A549 (cell line): ENCODE measurements around the gene VN1R5. TPM values are rescaled to one million over a fixed set of nuclear protein-coding genes. Genes with fewer than 3 reads are reported as not detected.
A peak's percentile ranks its signal among the peaks of the same experiment; 100 is the strongest.
"Not testable (repeated sequence)": the region's sequence is repeated elsewhere in the genome, so short reads cannot be mapped to it uniquely, and the experiment has no call there.

Experiments
- ATAC-seq, 2 experiments: fragments of 200-7000 bp in 1 of 2; fragments of >200 bp in 1 of 2; cut with Nextera tagmentation in 1 of 2; cut with Tn5 transposase in 1 of 2; 3 replicates each; pipeline versions ENCODE4 v1.8.0 to v1.9.1; 2018 to 2020; ENCODE audit warnings: mild to moderate bottlenecking in 1 of 2, moderate library complexity in 1 of 2
- CTCF ChIA-PET: fragments of 300-600 bp; sonication (Branson Sonifier 250); formaldehyde crosslinking; extraction: SDS; loops from one replicate; lab custom pipeline; 2021; ENCODE audit warnings: antibody characterized with exemption, inconsistent platforms; lab: Yijun Ruan, JAX
- POLR2A ChIA-PET: fragments of 350-600 bp; formaldehyde crosslinking; extraction: SDS; loops from one replicate; lab custom pipeline; 2021; ENCODE audit warnings: antibody characterized with exemption, inconsistent platforms; lab: Yijun Ruan, JAX
- DNase-seq, 2 experiments: peaks; one replicate each; pipeline versions ENCODE4 v3.0.0 to v3.0.0-alpha.2; 2011 to 2016; ENCODE audit warnings: low read depth in 1 of 2, low spot score in 1 of 2
- FAIRE-seq: peaks from 2 replicates; lab custom pipeline; 2011; peaks lifted over from hg19 to GRCh38; lab: Jason Lieb, UNC
- H3K27ac ChIP-seq, 2 experiments: fragments of >200 bp; sonication (Bioruptor Twin); formaldehyde crosslinking; 3 replicates each; pipeline ENCODE4 v1.5.1; 2016 to 2017
- H3K4me1 ChIP-seq: fragments of >200 bp; sonication (Bioruptor Twin); formaldehyde crosslinking; 3 replicates; pipeline ENCODE4 v1.6.1; 2016
- H3K4me2 ChIP-seq: fragments of >200 bp; sonication (Bioruptor Twin); formaldehyde crosslinking; 3 replicates; pipeline ENCODE4 v1.6.1; 2016
- H3K4me3 ChIP-seq: fragments of >200 bp; sonication (Bioruptor Twin); formaldehyde crosslinking; 3 replicates; pipeline ENCODE4 v1.5.1; 2016
- H3K9me3 ChIP-seq: fragments of >200 bp; sonication (Bioruptor Twin); formaldehyde crosslinking; 3 replicates; pipeline ENCODE4 v1.6.1; 2016
- CBX8 ChIP-seq: fragments of 200-600 bp; sonication (generic); IDR thresholded peaks from 2 replicates; pipeline ENCODE4 v1.6.1; 2016
- CTCF ChIP-seq: fragments of >200 bp; sonication (Bioruptor Twin); formaldehyde crosslinking; IDR thresholded peaks from 3 replicates; pipeline ENCODE4 v1.5.1; 2016
- E2F6 ChIP-seq: IDR thresholded peaks from 2 replicates; pipeline ENCODE4 v1.6.1; 2012; ENCODE audit warnings: low read depth, borderline replicate concordance
- ELK1 ChIP-seq: fragments of 150-350 bp; IDR thresholded peaks from 2 replicates; pipeline ENCODE4 v1.6.1; 2014; ENCODE audit warnings: low read depth, mild to moderate bottlenecking, low read length
- FOXS1 ChIP-seq: fragments of 250-450 bp; sonication (Bioruptor Pico); IDR thresholded peaks from 2 replicates; pipeline ENCODE4 v1.5.0; 2020; ENCODE audit warnings: mild to moderate bottlenecking, moderate library complexity
- HOXB13 ChIP-seq: fragments of 250-450 bp; sonication (Bioruptor Pico); IDR thresholded peaks from 2 replicates; pipeline ENCODE4 v1.5.0; 2020; ENCODE audit warnings: low read depth, mild to moderate bottlenecking, moderate library complexity
- KDM1A ChIP-seq: fragments of 200-600 bp; sonication (generic); IDR thresholded peaks from 2 replicates; pipeline ENCODE4 v1.6.1; 2016; ENCODE audit warnings: low read depth, mild to moderate bottlenecking
- MAFK ChIP-seq: fragments of 450-650 bp; IDR thresholded peaks from 2 replicates; pipeline ENCODE4 v1.6.1; 2014; ENCODE audit not compliant: partially characterized antibody
- MAX ChIP-seq: IDR thresholded peaks from 2 replicates; pipeline ENCODE4 v1.6.1; 2012
- MAZ ChIP-seq: fragments of 150-350 bp; IDR thresholded peaks from 2 replicates; pipeline ENCODE4 v1.6.1; 2014; ENCODE audit warnings: antibody characterized with exemption, low read depth, low read length, borderline replicate concordance
- MYC ChIP-seq: IDR thresholded peaks from 2 replicates; pipeline ENCODE4 v1.6.1; 2012; ENCODE audit warnings: mild to moderate bottlenecking, inconsistent platforms, low read length, improper control_type of control experiment, borderline replicate concordance
- NFE2L2 ChIP-seq: fragments of 150-350 bp; conservative IDR thresholded peaks from 2 replicates; pipeline ENCODE4 v1.6.1; 2014; ENCODE audit warnings: low read length
- PBX3 ChIP-seq: IDR thresholded peaks from 2 replicates; pipeline ENCODE4 v1.6.1; 2012
- POLR2A ChIP-seq: IDR thresholded peaks from 2 replicates; pipeline ENCODE4 v1.6.1; 2012; ENCODE audit warnings: mild to moderate bottlenecking, low read length
- POLR2AphosphoS2 ChIP-seq: conservative IDR thresholded peaks from 2 replicates; pipeline ENCODE4 v1.6.1; 2012; ENCODE audit warnings: low read length, improper control_type of control experiment, inconsistent platforms
- RAD21 ChIP-seq, 2 experiments: fragments of >200 bp in 1 of 2; sonication (Bioruptor Twin) in 1 of 2; formaldehyde crosslinking in 1 of 2; IDR thresholded peaks in 1 of 2; conservative IDR thresholded peaks in 1 of 2; 2 replicates in 1 of 2; 3 replicates in 1 of 2; pipeline ENCODE4 v1.6.1; 2012 to 2018; ENCODE audit warnings: inconsistent platforms in 1 of 2
- RARB ChIP-seq: fragments of 250-450 bp; sonication (Bioruptor Pico); IDR thresholded peaks from 2 replicates; pipeline ENCODE4 v1.8.0; 2021; ENCODE audit warnings: mild to moderate bottlenecking, moderate library complexity
- REST ChIP-seq: fragments of 200-600 bp; sonication (generic); IDR thresholded peaks from 2 replicates; pipeline ENCODE4 v1.6.1; 2016; ENCODE audit warnings: antibody characterized with exemption, mild to moderate bottlenecking, moderate library complexity
- RNF2 ChIP-seq: fragments of 200-600 bp; sonication (generic); IDR thresholded peaks from 2 replicates; pipeline ENCODE4 v1.6.1; 2016; ENCODE audit warnings: low read depth, mild to moderate bottlenecking, antibody characterized with exemption, moderate library complexity, borderline replicate concordance
- ZC3H11A ChIP-seq: fragments of 450-650 bp; IDR thresholded peaks from 2 replicates; pipeline ENCODE4 v1.6.1; 2014; ENCODE audit warnings: antibody characterized with exemption, mild to moderate bottlenecking
- ZNF302 ChIP-seq: fragments of 250-450 bp; sonication (Bioruptor Pico); IDR thresholded peaks from 2 replicates; pipeline ENCODE4 v1.9.0; 2021; ENCODE audit warnings: inconsistent platforms, mild to moderate bottlenecking, moderate library complexity
- ZSCAN20 ChIP-seq: fragments of 250-450 bp; sonication (Bioruptor Pico); IDR thresholded peaks from 2 replicates; pipeline ENCODE4 v1.8.0; 2022; ENCODE audit warnings: mild to moderate bottlenecking, moderate library complexity
- WGBS: methylation state at CpG from one replicate; pipeline ENCODE4 v1.1.6; 2017; ENCODE audit errors: missing lambda C conversion rate; 5-methylcytosine and 5-hydroxymethylcytosine counted together
- polyA minus RNA-seq: library from RNA; depleted of rRNA, polyadenylated mRNA; stranded (reverse); fragments of >200 nt; gene quantifications from 2 replicates; pipeline ENCODE4 v1.2.3, GENCODE V29; 2011; rRNA and poly(A)+ RNA removed
- polyA plus RNA-seq, 4 experiments: library from polyadenylated mRNA; depleted of rRNA in 3 of 4; stranded (reverse); fragments of >200 nt; fragmentation: RNase III in 1 of 4; extraction: RNeasy Plus Mini Kit Qiagen cat#74134 plus additional on column Dnase treatment in 1 of 4; gene quantifications; 2 replicates in 3 of 4; 3 replicates in 1 of 4; pipeline ENCODE4 v1.2.3, GENCODE V29; 2011 to 2017

Gene VN1R5
- not detected in 2 replicates for polyA plus RNA-seq (2011; rRNA removed)
- polyA plus RNA-seq (2012; cell fraction: cytosol; rRNA removed): not detected in 2 replicates
- polyA plus RNA-seq (2012; cell fraction: nucleus; rRNA removed): not detected in 2 replicates
- not detected in 3 replicates for polyA plus RNA-seq (2017; fragmentation: RNase III; extraction: RNeasy Plus Mini Kit Qiagen cat#74134 plus additional on column Dnase treatment)
- polyA minus RNA-seq: not detected in 2 replicates

GRCh38 chr1:247255772-247256171, at the start of gene VN1R5:
Gene VN1R5, plus strand, starts transcription at chr1:247256072.
- POLR2A ChIA-PET, H3K9me3 ChIP-seq, H3K4me2 ChIP-seq, H3K4me1 ChIP-seq, H3K4me3 ChIP-seq, FAIRE-seq, ATAC-seq, H3K27ac ChIP-seq, DNase-seq, CTCF ChIA-PET: not testable (repeated sequence)
- WGBS: 0% methylated on average over 1 of the region's 1 CpG

GRCh38 chr1:247209396-247209795, 46.5 kb upstream of the VN1R5 start:
- peaks cover 49% of the 10 kb centered on the region for H3K9me3 ChIP-seq
- H3K4me1 ChIP-seq: 0 out of 3 replicates have a peak, but pooled peaks cover 6% of the 10 kb centered on the region
- H3K4me3 ChIP-seq: peak overlapping the region; percentile 96
- POLR2A ChIA-PET: interaction anchor here (1.3 kb wide), 1 partner anchor 131 kb away, joined by 6 read pairs; the partner anchor contains the start of gene ZNF670
- DNase-seq: no peak
- no peak for TF ChIP-seq ZC3H11A
- TF ChIP-seq HOXB13 (CRISPR knock-in tag): no peak
- TF ChIP-seq MAFK: no peak
- no peak for TF ChIP-seq PBX3
- TF ChIP-seq MAZ: no peak
- CTCF ChIA-PET: no interaction called here
- FAIRE-seq: no peak
- ATAC-seq: no peak
- WGBS: 64% methylated on average over 2 of the region's 2 CpGs
- H3K4me2 ChIP-seq: peak overlapping the region; percentile 89
- no peak overlapping the region for H3K27ac ChIP-seq

- WGBS: 7% methylated on average over 5 of the region's 5 CpGs
- H3K4me3 ChIP-seq: peak overlapping the region; percentile 96
- 0 out of 3 replicates have a peak, but pooled peaks cover 6% of the 10 kb centered on the region for H3K4me1 ChIP-seq
- FAIRE-seq: no peak
- ChIA-PET CTCF (interaction anchor here (0.7 to 1.4 kb wide), 2 partner anchors 10 to 11 kb away, joined by 3 read pairs; no protein-coding TSS in a partner anchor), POLR2A (interaction anchor here (0.9 to 1.3 kb wide), 3 partner anchors 131 to 278 kb away, joined by 3 to 6 read pairs (median 6); partner anchors contain the start of genes AHCTF1 and ZNF670)
- H3K9me3 ChIP-seq: peaks cover 44% of the 10 kb centered on the region
- peak overlapping the region; percentile 89 for H3K4me2 ChIP-seq
- DNase-seq: peak in 1 of 2 experiments; percentile 6
- peak overlapping the region; percentile 86 to 92 for H3K27ac ChIP-seq
- TF ChIP-seq MAX (no peak), FOXS1 (no peak), MAFK (no peak), REST (no peak), ZNF302 (CRISPR knock-in tag) (no peak), CTCF (no peak), NFE2L2 (no peak), ZC3H11A (no peak), RAD21 (conservative IDR thresholded peaks at IDR 0.05 in 1 of 2, IDR thresholded peaks at IDR 0.05 in 1 of 2) (no peak), E2F6 (no peak), RNF2 (no peak), KDM1A (no peak), CBX8 (no peak), ZSCAN20 (CRISPR knock-in tag) (no peak), POLR2AphosphoS2 (no peak), POLR2A (no peak), MYC (no peak), ELK1 (no peak), RARB (CRISPR knock-in tag) (no peak)
- ATAC-seq: peak; percentile 31 to 59; a peak in 5 of 6 replicates
These were observed 45.9 kb upstream of the VN1R5 start for GRCh38 chr1:247210062-247210375.
